K562 (cell line): Measurements from ENCODE around the gene CCDC73. TPM values are rescaled to one million over a fixed set of nuclear protein-coding genes. Genes with fewer than 3 reads are reported as not detected.

Experiments
- ATAC-seq: fragments of 200-7000 bp; cut with Tn5 transposase; 3 replicates; pipeline ENCODE4 v1.9.1; 2020; ENCODE audit warnings: moderate library complexity
- BruUV-seq: library from RNA; stranded (reverse); fragments of 400-500 nt; replicated peaks from 2 replicates; lab custom pipeline; 2021; lab: Mats Ljungman, UMichigan
- CTCF ChIA-PET: fragments of 300-600 bp; formaldehyde crosslinking; extraction: SDS; loops from one replicate; lab custom pipeline; 2021; ENCODE audit warnings: low intra/inter-chr PET ratio; lab: Yijun Ruan, JAX
- POLR2A ChIA-PET: fragments of 300-600, 350-650 bp; sonication (Branson Sonifier 250); formaldehyde crosslinking; extraction: SDS; loops from one replicate; lab custom pipeline; 2021; ENCODE audit warnings: antibody characterized with exemption, inconsistent platforms; lab: Yijun Ruan, JAX
- DNase-seq, 4 experiments: peaks; one replicate each; pipeline versions ENCODE4 v3.0.0 to v3.0.0-alpha.2; 2011 to 2018; ENCODE audit warnings: low spot score in 3 of 4, mixed read lengths in 3 of 4; ENCODE audit errors: extremely low read depth in 1 of 4
- FAIRE-seq: peaks from 2 replicates; lab custom pipeline; 2011; peaks lifted over from hg19 to GRCh38; lab: Jason Lieb, UNC
- H2AFZ ChIP-seq: 2 replicates; pipeline ENCODE4 v1.6.0; 2011; ENCODE audit warnings: low read depth, low read length, control low read depth, inconsistent platforms
- H3K27ac ChIP-seq: fragments of 200-600 bp; 3 replicates; pipeline ENCODE4 v1.8.0; 2011; ENCODE audit warnings: low read depth, mild to moderate bottlenecking, control low read depth, inconsistent platforms, low read length, moderate library complexity, mixed read lengths; ENCODE audit errors: extremely low read depth
- H3K27me3 ChIP-seq, 2 experiments: fragments of 300-600 bp in 1 of 2; 2 replicates in 1 of 2; 3 replicates in 1 of 2; pipeline versions ENCODE4 v1.6.0 to v1.8.0; 2011; ENCODE audit warnings: inconsistent platforms in 2 of 2, low read length in 2 of 2, mild to moderate bottlenecking in 1 of 2, mixed read lengths in 1 of 2, moderate library complexity in 1 of 2; ENCODE audit not compliant: control insufficient read depth in 2 of 2, insufficient read depth in 2 of 2
- H3K36me3 ChIP-seq: fragments of 300-600 bp; 3 replicates; pipeline ENCODE4 v1.8.0; 2011; ENCODE audit warnings: mild to moderate bottlenecking, low read length, inconsistent platforms; ENCODE audit not compliant: control insufficient read depth, insufficient read depth
- H3K4me1 ChIP-seq, 2 experiments: fragments of 200-600 bp in 1 of 2; replicated peaks in 1 of 2; 2 replicates in 1 of 2; 3 replicates in 1 of 2; pipeline versions ENCODE4 v1.5.1 to v1.8.0; 2011; ENCODE audit warnings: inconsistent platforms in 2 of 2, low read length in 2 of 2, mild to moderate bottlenecking in 1 of 2, mixed read lengths in 1 of 2, moderate library complexity in 1 of 2; ENCODE audit not compliant: control insufficient read depth in 2 of 2, insufficient read depth in 2 of 2
- H3K4me2 ChIP-seq: 2 replicates; pipeline ENCODE4 v1.6.1; 2011; ENCODE audit warnings: low read length, control low read depth, inconsistent platforms, mixed read lengths; ENCODE audit not compliant: insufficient read depth
- H3K4me3 ChIP-seq: fragments of 200-600 bp; sonication (generic), shearing (Covaris generic); 2 replicates; pipeline ENCODE4 v1.5.1; 2016; ENCODE audit warnings: control low read depth, inconsistent platforms
- H3K79me2 ChIP-seq: fragments of 200-600 bp; 3 replicates; pipeline ENCODE4 v1.8.0; 2011; ENCODE audit warnings: low read length, inconsistent platforms; ENCODE audit not compliant: control insufficient read depth, insufficient read depth
- H3K9ac ChIP-seq, 2 experiments: 2 replicates each; pipeline versions ENCODE4 v1.6.0 to v1.6.1; 2011; ENCODE audit warnings: low read depth in 2 of 2, low read length in 2 of 2, control low read depth in 1 of 2, inconsistent platforms in 1 of 2, mild to moderate bottlenecking in 1 of 2, mixed read lengths in 1 of 2; ENCODE audit not compliant: insufficient read depth in 1 of 2
- H3K9me1 ChIP-seq: one replicate; pipeline ENCODE4 v1.6.0; 2011; ENCODE audit warnings: inconsistent platforms, mild to moderate bottlenecking, low read length, moderate library complexity; ENCODE audit not compliant: control insufficient read depth, insufficient read depth
- H3K9me3 ChIP-seq: replicated peaks from 2 replicates; pipeline ENCODE4 v1.5.1; 2011; ENCODE audit warnings: low read depth, low read length, inconsistent platforms; ENCODE audit not compliant: control insufficient read depth, insufficient read depth
- H4K20me1 ChIP-seq: replicated peaks from 2 replicates; pipeline ENCODE4 v1.6.1; 2011; ENCODE audit warnings: low read length, inconsistent platforms, mixed read lengths; ENCODE audit not compliant: control insufficient read depth, insufficient read depth
- BRCA1 ChIP-seq, 2 experiments: fragments of 450-650 bp in 1 of 2; sonication (generic) in 1 of 2; formaldehyde crosslinking in 1 of 2; IDR thresholded peaks; 2 replicates each; pipeline versions ENCODE4 v1.5.0 to v1.6.1; 2017 to 2020; ENCODE audit warnings: mild to moderate bottlenecking in 1 of 2, missing genetic modification reagents in 1 of 2
- GTF2F1 ChIP-seq: IDR thresholded peaks from 2 replicates; pipeline ENCODE4 v1.6.1; 2011; ENCODE audit warnings: low read depth, low read length, improper control_type of control experiment
- RBM17 ChIP-seq: fragments of 200-400 bp; formaldehyde crosslinking; IDR thresholded peaks from 2 replicates; pipeline ENCODE4 v1.6.1; 2017; ENCODE audit warnings: low read depth, mild to moderate bottlenecking, low read length, borderline replicate concordance
- RFX7 ChIP-seq: fragments of 250-450 bp; sonication (Bioruptor Pico); IDR thresholded peaks from 2 replicates; pipeline ENCODE4 v1.5.1; 2021; ENCODE audit warnings: mild to moderate bottlenecking
- SMC3 ChIP-seq: conservative IDR thresholded peaks from 2 replicates; pipeline ENCODE4 v1.6.1; 2011; ENCODE audit warnings: low read depth, low read length, improper control_type of control experiment; ENCODE audit not compliant: insufficient read depth
- TCF3 ChIP-seq: sonication (generic); formaldehyde crosslinking; IDR thresholded peaks from 2 replicates; pipeline ENCODE4 v1.4.0; 2020; ENCODE audit warnings: mild to moderate bottlenecking, missing genetic modification reagents
- TOE1 ChIP-seq, 2 experiments: fragments of 450-650 bp in 1 of 2; sonication (generic) in 1 of 2; formaldehyde crosslinking in 1 of 2; IDR thresholded peaks; 2 replicates each; pipeline versions ENCODE4 v1.7.1 to v1.8.0; 2016 to 2022; ENCODE audit warnings: borderline replicate concordance in 2 of 2, mild to moderate bottlenecking in 2 of 2, antibody characterized with exemption in 1 of 2, inconsistent platforms in 1 of 2, low read depth in 1 of 2, missing genetic modification reagents in 1 of 2, moderate library complexity in 1 of 2
- ZSCAN29 ChIP-seq: fragments of 450-650 bp; IDR thresholded peaks from 2 replicates; pipeline ENCODE4 v1.6.1; 2017
- WGBS: fragments of 100-300 bp; shearing (Covaris generic); methylation state at CpG from one replicate; pipeline ENCODE4 v1.1.6; 2016; ENCODE audit warnings: low coverage, mixed read lengths; ENCODE audit not compliant: insufficient coverage; ENCODE audit errors: missing lambda C conversion rate; 5-methylcytosine and 5-hydroxymethylcytosine counted together
- in situ Hi-C: fragments of 300-500 bp; cut with MboI; formaldehyde crosslinking; loops from 4 replicates; pipeline ENCODE4 v1.15.0; 2018; ENCODE audit warnings: inconsistent platforms, mixed read lengths
- intact Hi-C: fragments of 100-400 bp; cut with micrococcal nuclease; formaldehyde crosslinking; loops from 2 replicates; pipeline ENCODE4 v1.14.2; 2022
- polyA plus RNA-seq, 8 experiments: library from polyadenylated mRNA; depleted of rRNA in 4 of 8; stranded (reverse) in 5 of 8; unstranded in 3 of 8; fragments of >200 nt; fragmentation: Nextera tagmentation in 2 of 8; fragmentation: Illumina TruSeq in 1 of 8; extraction: Ambion mirVana in 2 of 8; extraction: Trizol in 1 of 8; gene quantifications; 2 replicates each; pipeline versions ENCODE4 v1.2.1 to v1.2.3, GENCODE V29; 2011 to 2014; ENCODE audit warnings: inconsistent platforms in 1 of 8, missing spikeins in 1 of 8
- total RNA-seq, 7 experiments: library from RNA; depleted of rRNA in 6 of 7; stranded (reverse); fragments of >200 nt in 6 of 7; fragmentation: Illumina TruSeq in 2 of 7; extraction: Trizol in 2 of 7; gene quantifications; 2 replicates each; pipeline versions ENCODE4 v1.2.1 to v1.2.3, GENCODE V29; 2011 to 2021; ENCODE audit warnings: low replicate concordance in 1 of 7

CCDC73 gene
- total and polyA plus RNA-seq, 9 of the 15 experiments (the other 6 are each of a cell fraction or from before 2014, with no cell fraction given) = 0.20 to 0.21 TPM; not detected in 7

DNA sequence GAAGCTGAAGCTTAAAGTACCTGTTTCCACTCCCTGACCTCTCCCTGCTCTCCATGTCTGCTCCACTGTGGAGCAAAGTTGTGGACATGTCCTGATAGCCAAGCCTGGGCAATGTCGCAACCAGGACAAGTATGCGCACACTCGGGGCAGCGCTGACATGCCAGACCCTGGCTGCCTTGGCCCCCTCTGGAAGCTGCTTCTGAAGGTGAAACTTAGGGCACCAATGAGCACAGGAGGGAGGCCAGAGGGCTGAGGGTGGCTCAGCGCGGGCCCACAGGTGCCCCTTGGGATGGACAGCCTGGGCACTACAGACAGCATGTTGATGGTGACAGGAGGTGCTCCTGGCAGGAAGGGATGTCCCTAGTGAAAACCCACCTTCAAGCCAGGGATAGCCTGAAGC is 90.2 kb downstream of the CCDC73 start:
- Histone ChIP-seq H2AFZ (no peak overlapping the region), H4K20me1 (no peaks in the 10 kb centered on the region), H3K9ac (no peak overlapping the region), H3K27me3 (peaks cover 2 to 17% of the 10 kb centered on the region in 2 experiments; a peak in 3 of 5 replicates)
- no peak for ATAC-seq
- WGBS = 15% methylated on average over 6 of the region's 6 CpGs
- POLR2A ChIA-PET = interaction anchor here (0.9 kb wide), 1 partner anchor 8 kb away, joined by 3 read pairs; no protein-coding TSS in a partner anchor
- no TSS peak for BruUV-seq
- in situ Hi-C loops (no loop called here), intact Hi-C loops (no loop called here)
- TF ChIP-seq GTF2F1 = no peak
- TF ChIP-seq TOE1 (IDR thresholded peaks at IDR 0.05; ENCODE audit: borderline replicate concordance) = no peak
- no peak for TF ChIP-seq TOE1 (CRISPR knock-in tag; IDR thresholded peaks at IDR 0.05; ENCODE audit: borderline replicate concordance, low read depth)
- TF ChIP-seq RFX7 = no peak
- TF ChIP-seq TCF3 (CRISPR knock-in tag) = no peak
- TF ChIP-seq ZSCAN29 = no peak
- TF ChIP-seq RBM17 = no peak
- no peak for TF ChIP-seq SMC3
- no peak for TF ChIP-seq BRCA1 (IDR thresholded peaks at IDR 0.05)
- TF ChIP-seq BRCA1 (CRISPR knock-in tag; IDR thresholded peaks at IDR 0.05) = no peak
- TF ChIP-seq, all 486 proteins: peak for 0
- Histone ChIP-seq H3K9me3 (no peaks in the 10 kb centered on the region), H3K4me1 (peaks cover 0 to 4% of the 10 kb centered on the region in 2 experiments; a peak in 2 of 5 replicates), H3K27ac (no peak overlapping the region), H3K36me3 (no peaks in the 10 kb centered on the region), H3K4me2 (no peak overlapping the region), H3K4me3 (no peak overlapping the region), H3K9me1 (no peaks in the 10 kb centered on the region), H3K79me2 (no peaks in the 10 kb centered on the region)
- DNase-seq = no peak
- CTCF ChIA-PET = no interaction called here
- no peak for FAIRE-seq
